HL-60/S4 treated with retinoic acid at 250 ng/mL for 4 days and 3 days (cell line): ENCODE data around the gene NUB1.

Experiments used
- in situ Hi-C: fragments of 300-500 bp; cut with MboI; formaldehyde crosslinking; loops from 2 replicates; pipeline ENCODE4 v1.7.0; 2022; ENCODE audit warnings: low sequenced_read_pairs

NUB1 gene

GRCh38 chr7:151416112-151416940 is 74.7 kb downstream of the NUB1 start:
- in situ Hi-C loops = no loop called here

- in situ Hi-C loops = no loop called here
Measured at GRCh38 chr7:151416941-151417315, 75.3 kb downstream of the NUB1 start.

- in situ Hi-C loops = no loop called here
Measured at GRCh38 chr7:151420144-151420543, 78.5 kb downstream of the NUB1 start.

GRCh38 chr7:151422212-151422611 is 80.6 kb downstream of the NUB1 start:
- in situ Hi-C loops = no loop called here

GRCh38 chr7:151423226-151423625 is 81.6 kb downstream of the NUB1 start:
- in situ Hi-C loops = no loop called here

GRCh38 chr7:151423936-151424335 is 82.3 kb downstream of the NUB1 start:
- in situ Hi-C loops = no loop called here

GRCh38 chr7:151424799-151425198 is 83.2 kb downstream of the NUB1 start:
- in situ Hi-C loops = no loop called here

GRCh38 chr7:151425670-151426440 is 84.2 kb downstream of the NUB1 start:
- in situ Hi-C loops = no loop called here

GRCh38 chr7:151426441-151426903 is 84.9 kb downstream of the NUB1 start:
- in situ Hi-C loops = no loop called here

- in situ Hi-C loops = no loop called here
Measured at GRCh38 chr7:151426904-151427704, 85.5 kb downstream of the NUB1 start.

GRCh38 chr7:151427705-151428377 is 86.2 kb downstream of the NUB1 start:
- in situ Hi-C loops = no loop called here
